ENCODE results near the gene GSC2.

DNA sequence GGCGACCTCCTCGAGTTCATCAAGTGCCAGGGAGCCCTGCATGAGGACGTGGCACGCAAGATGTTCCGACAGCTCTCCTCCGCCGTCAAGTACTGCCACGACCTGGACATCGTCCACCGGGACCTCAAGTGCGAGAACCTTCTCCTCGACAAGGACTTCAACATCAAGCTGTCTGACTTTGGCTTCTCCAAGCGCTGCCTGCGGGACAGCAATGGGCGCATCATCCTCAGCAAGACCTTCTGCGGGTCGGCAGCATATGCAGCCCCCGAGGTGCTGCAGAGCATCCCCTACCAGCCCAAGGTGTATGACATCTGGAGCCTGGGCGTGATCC, 18.4 kb downstream of the GSC2 start:
- no peak for TF ChIP-seq CTCF (IDR thresholded peaks at IDR 0.05; ENCODE audit: low read depth, low read length, poor library complexity, severe bottlenecking)
- TF ChIP-seq EZH2phosphoT487 (IDR thresholded peaks at IDR 0.05; ENCODE audit: borderline replicate concordance, low read length): no peak

Measured in DOHH2 (cell line).